Esophagus squamous epithelium (tissue), 4 donors: Measurements from ENCODE around the gene TMEM239.

Experiments used
- CTCF ChIP-seq, 6 experiments: fragments of 450-650 bp in 4 of 6; fragments of 200-600 bp in 2 of 6; sonication (generic) in 2 of 6; IDR thresholded peaks; one replicate each; pipeline ENCODE4 v1.5.1; 2016 to 2019; ENCODE audit warnings: antibody characterized with exemption in 6 of 6, mild to moderate bottlenecking in 4 of 6, moderate library complexity in 4 of 6
- POLR2A ChIP-seq, 4 donors: fragments of 450-650 bp; IDR thresholded peaks; one replicate each; pipeline ENCODE4 v1.6.1; 2017; ENCODE audit warnings: antibody characterized with exemption in 4 of 4, mild to moderate bottlenecking in 4 of 4, moderate library complexity in 3 of 4

- TF ChIP-seq CTCF (IDR thresholded peaks at IDR 0.05) (no peak), POLR2A (IDR thresholded peaks at IDR 0.05) (no peak)
Measured at GRCh38 chr20:2834401-2835110, 18.4 kb downstream of the TMEM239 start.
